ENCODE data around the gene IAH1.
A peak's percentile ranks its signal among the peaks of the same experiment; 100 is the strongest.

IAH1 gene

DNA sequence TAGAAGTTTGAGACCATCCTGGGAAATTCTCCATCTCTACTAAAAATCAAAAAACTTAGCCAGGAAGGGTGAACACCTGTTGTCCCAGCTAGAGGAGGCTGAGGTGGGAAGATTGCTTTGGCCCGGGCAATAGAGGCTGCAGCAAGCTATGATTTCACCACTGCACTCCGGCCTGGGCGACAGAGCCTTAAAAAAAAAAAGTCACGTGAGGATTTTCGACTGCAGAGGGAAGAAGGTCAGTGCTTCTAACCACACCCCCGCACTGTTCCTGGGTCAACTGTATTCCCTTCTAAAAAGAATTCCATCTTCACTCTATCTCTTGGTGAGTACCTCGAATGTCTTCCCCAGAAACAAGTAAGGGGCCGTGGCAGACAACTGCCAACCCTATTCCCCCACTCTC, 49.9 kb downstream of the IAH1 start:
- peaks cover 25 to 52% of the 10 kb centered on the region in 2 donors for H3K36me3 ChIP-seq (ENCODE audit: control insufficient read depth in 1 of 2, insufficient read depth in 2 of 2, low read length in 2 of 2)
- H3K9me3 ChIP-seq (ENCODE audit: control insufficient read depth in 1 of 2, low read length in 2 of 2): no peaks in the 10 kb centered on the region
- no peak overlapping the region for H3K27ac ChIP-seq (ENCODE audit: low read depth, low read length)
- H3K4me3 ChIP-seq (ENCODE audit: low read depth in 1 of 2, low read length in 2 of 2): no peak overlapping the region
- H3K4me1 ChIP-seq (ENCODE audit: control insufficient read depth in 1 of 2, insufficient read depth in 2 of 2, low read length in 2 of 2): no peaks in the 10 kb centered on the region
- H3K27me3 ChIP-seq (ENCODE audit: control insufficient read depth in 1 of 2, insufficient read depth in 2 of 2, low read length in 2 of 2): no peaks in the 10 kb centered on the region
- no peak overlapping the region for H3K9ac ChIP-seq (ENCODE audit: low read depth in 1 of 2, low read length in 2 of 2)

DNA sequence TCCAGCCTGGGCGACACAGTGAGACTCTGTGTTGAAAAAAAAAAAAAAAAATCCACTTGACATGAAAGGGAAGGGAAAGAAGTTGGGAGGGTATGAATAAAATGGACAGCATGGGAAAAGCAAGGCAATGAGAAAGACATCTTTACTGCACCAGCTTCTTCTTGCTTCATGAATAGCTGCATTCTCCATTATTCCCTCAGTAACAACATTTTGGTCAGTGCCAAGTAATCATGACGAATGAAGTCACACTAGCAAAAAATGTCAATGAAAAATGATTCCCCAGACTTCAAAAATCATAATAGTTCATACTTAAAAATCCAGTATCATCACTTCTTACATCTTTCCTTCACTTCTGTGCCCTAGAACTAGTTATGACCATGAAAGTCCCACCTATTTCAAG, 50.9 kb downstream of the IAH1 start:
- H3K27ac ChIP-seq (ENCODE audit: low read depth, low read length): no peak overlapping the region
- H3K36me3 ChIP-seq (ENCODE audit: control insufficient read depth in 1 of 2, insufficient read depth in 2 of 2, low read length in 2 of 2): peaks cover 15 to 42% of the 10 kb centered on the region in 2 donors
- H3K9me3 ChIP-seq (ENCODE audit: control insufficient read depth in 1 of 2, low read length in 2 of 2): no peaks in the 10 kb centered on the region
- no peak overlapping the region for H3K4me3 ChIP-seq (ENCODE audit: low read depth in 1 of 2, low read length in 2 of 2)
- H3K9ac ChIP-seq (ENCODE audit: low read depth in 1 of 2, low read length in 2 of 2): no peak overlapping the region
- H3K4me1 ChIP-seq (ENCODE audit: control insufficient read depth in 1 of 2, insufficient read depth in 2 of 2, low read length in 2 of 2): no peaks in the 10 kb centered on the region
- no peaks in the 10 kb centered on the region for H3K27me3 ChIP-seq (ENCODE audit: control insufficient read depth in 1 of 2, insufficient read depth in 2 of 2, low read length in 2 of 2)

DNA sequence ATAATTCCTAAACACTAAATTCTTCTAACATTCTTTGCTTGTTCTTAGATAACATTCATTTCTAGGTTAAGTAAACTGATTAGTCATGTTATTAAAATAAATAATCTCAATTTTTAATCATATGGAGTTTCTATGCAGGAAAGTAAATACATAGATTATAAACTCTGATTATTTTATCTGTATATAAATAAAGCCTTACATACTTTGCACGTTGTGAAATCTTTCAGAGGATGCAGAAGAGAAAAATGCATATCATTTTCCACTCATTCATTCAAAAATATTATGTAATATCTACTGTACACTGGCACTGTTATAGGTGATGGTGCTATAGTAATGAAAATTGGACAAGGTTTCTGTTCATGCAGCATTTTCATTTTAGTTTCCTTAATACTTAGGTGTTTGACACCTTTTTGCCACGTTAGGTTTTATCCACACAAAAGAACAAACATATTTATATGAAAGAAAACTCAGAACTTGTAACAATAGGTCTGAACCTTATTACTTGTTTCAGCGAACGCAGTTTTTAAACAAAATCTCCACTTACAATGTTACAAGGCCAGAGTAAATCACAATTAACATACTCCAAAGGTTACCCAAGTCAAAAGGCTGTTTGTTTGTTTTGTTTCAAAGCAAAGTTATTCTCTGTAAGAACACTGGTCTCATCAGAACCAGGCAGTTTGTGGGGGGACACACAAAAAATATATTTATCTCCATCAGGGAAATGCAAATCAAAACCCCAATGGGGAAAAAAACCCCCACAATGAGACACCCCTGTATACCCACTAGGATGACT, 53.8 kb downstream of the IAH1 start:
- H3K9me3 ChIP-seq (ENCODE audit: control insufficient read depth in 1 of 2, low read length in 2 of 2): no peaks in the 10 kb centered on the region
- no peak overlapping the region for H3K9ac ChIP-seq (ENCODE audit: low read depth in 1 of 2, low read length in 2 of 2)
- H3K36me3 ChIP-seq (ENCODE audit: control insufficient read depth in 1 of 2, insufficient read depth in 2 of 2, low read length in 2 of 2): peaks cover 2 to 26% of the 10 kb centered on the region in 2 donors

DNA sequence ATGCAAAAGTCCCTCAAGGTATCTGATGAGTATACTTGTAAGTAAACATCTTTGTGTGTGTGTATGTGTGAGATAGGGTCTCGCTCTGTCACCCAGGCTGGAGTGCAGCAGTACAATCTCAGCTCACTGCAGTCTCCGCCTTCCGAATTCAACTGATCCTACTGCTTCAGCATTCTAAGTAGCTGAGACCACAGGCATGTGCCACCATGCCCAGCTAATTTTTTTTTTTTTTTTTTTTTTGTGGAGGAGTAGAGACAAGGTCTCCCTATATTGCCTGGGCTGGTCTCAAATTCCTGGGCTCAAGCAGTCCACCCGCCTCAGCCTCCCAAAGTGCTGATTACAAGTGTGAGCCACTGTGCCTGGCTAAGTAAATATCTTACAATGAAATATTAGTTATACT, 58.1 kb downstream of the IAH1 start:
- H3K9me3 ChIP-seq (ENCODE audit: control insufficient read depth in 1 of 2, low read length in 2 of 2): no peaks in the 10 kb centered on the region
- H3K4me3 ChIP-seq (ENCODE audit: low read depth in 1 of 2, low read length in 2 of 2): no peak overlapping the region
- H3K27ac ChIP-seq (ENCODE audit: low read depth, low read length): no peak overlapping the region
- H3K36me3 ChIP-seq (ENCODE audit: control insufficient read depth in 1 of 2, insufficient read depth in 2 of 2, low read length in 2 of 2): peaks cover 0 to 17% of the 10 kb centered on the region in 2 donors
- H3K4me1 ChIP-seq (ENCODE audit: control insufficient read depth in 1 of 2, insufficient read depth in 2 of 2, low read length in 2 of 2): peaks cover 0 to 10% of the 10 kb centered on the region in 2 donors
- no peaks in the 10 kb centered on the region for H3K27me3 ChIP-seq (ENCODE audit: control insufficient read depth in 1 of 2, insufficient read depth in 2 of 2, low read length in 2 of 2)
- no peak overlapping the region for H3K9ac ChIP-seq (ENCODE audit: low read depth in 1 of 2, low read length in 2 of 2)

More for the DNA sequence above, 53.8 kb downstream of the IAH1 start:
- no peak overlapping the region for H3K4me3 ChIP-seq (ENCODE audit: low read depth in 1 of 2, low read length in 2 of 2)
- H3K4me1 ChIP-seq (ENCODE audit: control insufficient read depth in 1 of 2, insufficient read depth in 2 of 2, low read length in 2 of 2): peaks cover 0 to 5% of the 10 kb centered on the region in 2 donors
- H3K27ac ChIP-seq (ENCODE audit: low read depth, low read length): no peak overlapping the region
- H3K27me3 ChIP-seq (ENCODE audit: control insufficient read depth in 1 of 2, insufficient read depth in 2 of 2, low read length in 2 of 2): no peaks in the 10 kb centered on the region

DNA sequence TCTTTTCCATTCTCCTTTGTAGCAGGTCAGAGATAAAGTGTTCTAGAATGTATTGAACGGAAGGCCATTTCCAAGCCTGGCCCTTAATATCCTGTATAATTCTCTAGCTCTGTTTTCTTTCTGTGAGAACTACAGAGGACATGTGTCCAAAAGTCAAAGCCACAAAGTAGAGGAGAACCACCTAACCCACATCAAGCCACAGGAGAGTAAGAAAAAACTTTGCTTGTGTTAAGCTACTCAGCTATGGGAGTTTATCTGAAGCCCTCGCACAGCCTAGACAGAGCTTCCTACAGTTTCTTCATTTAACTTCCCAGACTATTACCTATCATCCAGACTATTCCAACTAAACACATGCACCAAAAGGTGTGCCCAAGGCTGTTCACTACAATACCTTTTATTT, 59.3 kb downstream of the IAH1 start:
- Histone ChIP-seq H3K4me1 (ENCODE audit: control insufficient read depth in 1 of 2, insufficient read depth in 2 of 2, low read length in 2 of 2) (peaks cover 0 to 10% of the 10 kb centered on the region in 2 donors), H3K27me3 (ENCODE audit: control insufficient read depth in 1 of 2, insufficient read depth in 2 of 2, low read length in 2 of 2) (no peaks in the 10 kb centered on the region), H3K9ac (ENCODE audit: low read depth in 1 of 2, low read length in 2 of 2) (no peak overlapping the region), H3K36me3 (ENCODE audit: control insufficient read depth in 1 of 2, insufficient read depth in 2 of 2, low read length in 2 of 2) (peaks cover 0 to 13% of the 10 kb centered on the region in 2 donors), H3K9me3 (ENCODE audit: control insufficient read depth in 1 of 2, low read length in 2 of 2) (no peaks in the 10 kb centered on the region), H3K4me3 (ENCODE audit: low read depth in 1 of 2, low read length in 2 of 2) (no peak overlapping the region), H3K27ac (ENCODE audit: low read depth, low read length) (no peak overlapping the region)

DNA sequence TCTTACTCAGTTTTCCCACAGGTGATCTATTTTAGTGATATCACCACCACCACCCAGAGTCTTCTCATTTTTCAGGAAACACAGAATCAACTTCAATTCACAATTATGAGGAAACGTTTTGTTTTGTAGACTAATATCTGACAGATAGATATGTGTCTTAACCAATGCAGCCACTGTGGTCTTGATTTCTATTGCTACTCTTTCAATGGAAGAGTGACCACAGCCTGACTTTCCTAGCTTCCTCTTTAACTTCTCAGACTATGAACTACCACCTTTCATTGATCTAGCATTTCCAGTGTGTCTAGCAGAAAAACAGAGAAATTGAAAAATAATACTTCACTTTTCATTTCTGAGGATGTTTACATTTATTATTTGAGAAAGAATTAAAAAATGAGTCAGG, 60.8 kb downstream of the IAH1 start:
- peaks cover 0 to 10% of the 10 kb centered on the region in 2 donors for H3K36me3 ChIP-seq (ENCODE audit: control insufficient read depth in 1 of 2, insufficient read depth in 2 of 2, low read length in 2 of 2)
- H3K27ac ChIP-seq (ENCODE audit: low read depth, low read length): no peak overlapping the region
- no peaks in the 10 kb centered on the region for H3K9me3 ChIP-seq (ENCODE audit: control insufficient read depth in 1 of 2, low read length in 2 of 2)
- H3K4me1 ChIP-seq (ENCODE audit: control insufficient read depth in 1 of 2, insufficient read depth in 2 of 2, low read length in 2 of 2): peaks cover 0 to 19% of the 10 kb centered on the region in 2 donors
- no peak overlapping the region for H3K9ac ChIP-seq (ENCODE audit: low read depth in 1 of 2, low read length in 2 of 2)
- H3K4me3 ChIP-seq (ENCODE audit: low read depth in 1 of 2, low read length in 2 of 2): no peak overlapping the region
- H3K27me3 ChIP-seq (ENCODE audit: control insufficient read depth in 1 of 2, insufficient read depth in 2 of 2, low read length in 2 of 2): no peaks in the 10 kb centered on the region

DNA sequence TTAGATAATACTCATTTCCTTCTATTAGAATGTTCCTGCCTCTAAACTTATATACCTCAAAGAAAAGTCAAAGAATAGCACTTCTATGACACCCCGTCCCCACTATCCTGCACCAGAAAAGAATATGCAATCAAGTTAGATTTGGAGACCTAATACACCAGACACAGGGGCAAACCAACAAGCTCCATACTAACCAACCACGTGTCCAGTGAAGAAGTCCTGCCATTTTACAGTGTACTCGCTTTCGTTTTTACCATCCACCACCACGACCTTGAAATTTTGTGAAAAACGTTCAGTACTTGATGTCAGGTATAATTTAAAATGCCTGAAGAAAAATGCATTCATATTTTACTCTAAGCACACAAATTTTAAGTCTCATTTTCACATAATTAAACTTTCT, 62.2 kb downstream of the IAH1 start:
- H3K9me3 ChIP-seq (ENCODE audit: control insufficient read depth in 1 of 2, low read length in 2 of 2): no peaks in the 10 kb centered on the region

DNA sequence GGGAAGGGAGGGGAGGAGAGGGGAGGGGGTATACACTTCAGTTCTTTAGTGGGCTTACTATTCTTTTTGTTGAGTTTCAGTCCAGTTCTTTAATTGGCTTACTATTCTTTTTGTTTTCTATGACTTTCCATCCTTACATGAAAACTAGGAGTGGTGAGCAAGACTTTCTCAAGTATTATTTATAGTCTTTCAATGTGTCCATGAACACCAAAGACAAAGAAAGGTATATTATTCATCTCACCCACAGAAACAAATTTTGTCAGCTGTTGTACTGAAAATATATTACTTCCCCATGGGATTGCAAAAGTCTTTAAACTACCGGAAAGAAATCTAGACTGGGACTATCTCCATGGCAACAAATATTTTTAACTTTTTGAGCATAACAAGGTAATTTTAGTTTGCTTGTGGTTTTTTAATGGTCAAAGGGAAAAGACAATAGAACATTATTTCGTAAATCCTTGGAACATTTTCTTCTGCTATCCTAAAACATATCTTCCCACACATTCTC, 63.7 kb downstream of the IAH1 start:
- no peak overlapping the region for H3K9ac ChIP-seq (ENCODE audit: low read depth in 1 of 2, low read length in 2 of 2)
- no peak overlapping the region for H3K4me3 ChIP-seq (ENCODE audit: low read depth in 1 of 2, low read length in 2 of 2)
- H3K9me3 ChIP-seq (ENCODE audit: control insufficient read depth in 1 of 2, low read length in 2 of 2): no peaks in the 10 kb centered on the region
- H3K4me1 ChIP-seq (ENCODE audit: control insufficient read depth in 1 of 2, insufficient read depth in 2 of 2, low read length in 2 of 2): peaks cover 0 to 25% of the 10 kb centered on the region in 2 donors
- no peak overlapping the region for H3K27ac ChIP-seq (ENCODE audit: low read depth, low read length)
- no peaks in the 10 kb centered on the region for H3K27me3 ChIP-seq (ENCODE audit: control insufficient read depth in 1 of 2, insufficient read depth in 2 of 2, low read length in 2 of 2)
- peaks cover 0 to 11% of the 10 kb centered on the region in 2 donors for H3K36me3 ChIP-seq (ENCODE audit: control insufficient read depth in 1 of 2, insufficient read depth in 2 of 2, low read length in 2 of 2)

More for the DNA sequence above, 62.2 kb downstream of the IAH1 start:
- no peaks in the 10 kb centered on the region for H3K27me3 ChIP-seq (ENCODE audit: control insufficient read depth in 1 of 2, insufficient read depth in 2 of 2, low read length in 2 of 2)
- peaks cover 0 to 14% of the 10 kb centered on the region in 2 donors for H3K36me3 ChIP-seq (ENCODE audit: control insufficient read depth in 1 of 2, insufficient read depth in 2 of 2, low read length in 2 of 2)
- H3K4me1 ChIP-seq (ENCODE audit: control insufficient read depth in 1 of 2, insufficient read depth in 2 of 2, low read length in 2 of 2): peaks cover 0 to 25% of the 10 kb centered on the region in 2 donors
- H3K9ac ChIP-seq (ENCODE audit: low read depth in 1 of 2, low read length in 2 of 2): no peak overlapping the region
- H3K4me3 ChIP-seq (ENCODE audit: low read depth in 1 of 2, low read length in 2 of 2): peak overlapping the region in 1 of 2 donors; percentile 17
- no peak overlapping the region for H3K27ac ChIP-seq (ENCODE audit: low read depth, low read length)
